ENCODE measurements around the gene MAD1L1. TPM values are rescaled to one million over a fixed set of nuclear protein-coding genes. Genes with fewer than 3 reads are reported as not detected.

The MAD1L1 gene
- polyA plus RNA-seq, 1 experiment = 32.0 TPM

GRCh38 chr7:2118630-2119190 lies 114.0 kb downstream of the MAD1L1 start:
- CTCF ChIA-PET = interaction anchor here (0.6 to 1.4 kb wide), 2 partner anchors 8 to 27 kb away, joined by 3 to 5 read pairs; no protein-coding TSS in a partner anchor
- DNase-seq (ENCODE audit: low read depth) = no peak

GRCh38 chr7:2118056-2118455 lies 114.7 kb downstream of the MAD1L1 start:
- TF ChIP-seq CTCF (IDR thresholded peaks at IDR 0.05; ENCODE audit: insufficient read depth, low read depth, low read length) = no peak
- DNase-seq (ENCODE audit: low read depth) = no peak
- ChIA-PET POLR2A (no interaction called here), CTCF (no interaction called here)
- H3K27me3 ChIP-seq (ENCODE audit: control insufficient read depth, insufficient read depth, low read length) = no peaks in the 10 kb centered on the region
- H3K4me3 ChIP-seq (ENCODE audit: low read depth, low read length) = no peak overlapping the region
- no peaks in the 10 kb centered on the region; the same call in none of the 2 replicates for H3K36me3 ChIP-seq (ENCODE audit: control insufficient read depth, insufficient read depth, low read length)

More at GRCh38 chr7:2118630-2119190, 114.0 kb downstream of the MAD1L1 start:
- H3K4me3 ChIP-seq (ENCODE audit: low read depth, low read length) = no peak overlapping the region
- TF ChIP-seq CTCF (IDR thresholded peaks at IDR 0.05; ENCODE audit: insufficient read depth, low read depth, low read length) = no peak
- H3K36me3 ChIP-seq (ENCODE audit: control insufficient read depth, insufficient read depth, low read length) = no peaks in the 10 kb centered on the region; the same call in none of the 2 replicates
- no peaks in the 10 kb centered on the region for H3K27me3 ChIP-seq (ENCODE audit: control insufficient read depth, insufficient read depth, low read length)
- POLR2A ChIA-PET = no interaction called here

GRCh38 chr7:2117646-2118045 lies 115.1 kb downstream of the MAD1L1 start:
- Histone ChIP-seq H3K27me3 (ENCODE audit: control insufficient read depth, insufficient read depth, low read length) (no peaks in the 10 kb centered on the region), H3K4me3 (ENCODE audit: low read depth, low read length) (no peak overlapping the region), H3K36me3 (ENCODE audit: control insufficient read depth, insufficient read depth, low read length) (no peaks in the 10 kb centered on the region; the same call in none of the 2 replicates)
- no peak for DNase-seq (ENCODE audit: low read depth)
- ChIA-PET CTCF (interaction anchor here (1.1 kb wide), 1 partner anchor 17 kb away, joined by 4 read pairs; no protein-coding TSS in a partner anchor), POLR2A (no interaction called here)
- TF ChIP-seq CTCF (IDR thresholded peaks at IDR 0.05; ENCODE audit: insufficient read depth, low read depth, low read length) = no peak

GRCh38 chr7:2116989-2117591 lies 115.7 kb downstream of the MAD1L1 start:
- Histone ChIP-seq H3K36me3 (ENCODE audit: control insufficient read depth, insufficient read depth, low read length) (no peaks in the 10 kb centered on the region; the same call in none of the 2 replicates), H3K27me3 (ENCODE audit: control insufficient read depth, insufficient read depth, low read length) (no peaks in the 10 kb centered on the region), H3K4me3 (ENCODE audit: low read depth, low read length) (no peak overlapping the region)
- no peak for TF ChIP-seq CTCF (IDR thresholded peaks at IDR 0.05; ENCODE audit: insufficient read depth, low read depth, low read length)
- no peak for DNase-seq (ENCODE audit: low read depth)
- ChIA-PET CTCF (interaction anchor here (1.0 to 1.1 kb wide), 2 partner anchors 17 to 92 kb away, joined by 3 to 4 read pairs; no protein-coding TSS in a partner anchor), POLR2A (no interaction called here)

- Histone ChIP-seq H3K27me3 (ENCODE audit: control insufficient read depth, insufficient read depth, low read length) (no peaks in the 10 kb centered on the region), H3K4me3 (ENCODE audit: low read depth, low read length) (no peak overlapping the region), H3K36me3 (ENCODE audit: control insufficient read depth, insufficient read depth, low read length) (no peaks in the 10 kb centered on the region; the same call in none of the 2 replicates)
- POLR2A ChIA-PET = no interaction called here
- TF ChIP-seq CTCF (IDR thresholded peaks at IDR 0.05; ENCODE audit: insufficient read depth, low read depth, low read length) = no peak
- CTCF ChIA-PET = interaction anchor here (1.0 to 1.1 kb wide), 2 partner anchors 18 to 93 kb away, joined by 3 to 4 read pairs; no protein-coding TSS in a partner anchor
- no peak for DNase-seq (ENCODE audit: low read depth)
Measured at GRCh38 chr7:2116448-2116810, 116.3 kb downstream of the MAD1L1 start.
